ENCODE measurements around the gene SH3GL2. TPM values are rescaled to one million over a fixed set of nuclear protein-coding genes. Genes with fewer than 3 reads are reported as not detected.

Gene SH3GL2
- total and polyA plus RNA-seq, 2 donors = 0.38 to 1.8 TPM

DNA sequence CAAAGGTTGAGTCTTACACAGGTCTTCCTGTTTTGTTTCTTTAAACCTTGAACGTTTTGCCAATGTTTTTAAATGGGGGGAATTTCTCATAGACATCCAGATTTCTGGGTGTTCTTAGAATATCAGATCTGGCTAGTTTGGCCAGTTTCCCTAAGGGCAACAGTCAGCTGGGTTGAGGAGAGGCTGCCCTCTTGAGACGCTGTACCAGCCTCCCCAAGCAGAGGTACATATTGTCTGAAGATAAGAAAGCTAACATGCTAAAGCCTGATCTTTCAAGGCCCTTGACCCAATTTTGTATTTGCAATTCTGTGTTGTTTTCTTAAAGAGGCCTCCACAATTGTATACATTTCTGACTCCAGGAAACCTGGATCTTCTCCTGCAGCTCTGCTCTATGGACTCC lies 21.9 kb upstream of the SH3GL2 start:
- Histone ChIP-seq H3K9me3 (ENCODE audit: control insufficient read depth in 2 of 2, insufficient read depth in 1 of 2, low read length in 1 of 2) (no peaks in the 10 kb centered on the region), H3K4me3 (ENCODE audit: low read length in 2 of 2) (no peak overlapping the region), H3K27ac (ENCODE audit: low read depth in 1 of 2, low read length in 1 of 2) (no peak overlapping the region), H3K4me1 (ENCODE audit: control insufficient read depth in 2 of 2, insufficient read depth in 2 of 2, low read length in 2 of 2) (no peaks in the 10 kb centered on the region), H3K27me3 (ENCODE audit: control insufficient read depth in 2 of 2, insufficient read depth in 1 of 2, low read length in 1 of 2) (no peaks in the 10 kb centered on the region), H3K36me3 (ENCODE audit: control insufficient read depth in 2 of 2, insufficient read depth in 2 of 2, low read length in 1 of 2) (no peaks in the 10 kb centered on the region)
- no peak for DNase-seq (ENCODE audit: low read depth in 6 of 9, low spot score in 9 of 9)
- WGBS = 90% methylated on average over 2 of the region's 2 CpGs

DNA sequence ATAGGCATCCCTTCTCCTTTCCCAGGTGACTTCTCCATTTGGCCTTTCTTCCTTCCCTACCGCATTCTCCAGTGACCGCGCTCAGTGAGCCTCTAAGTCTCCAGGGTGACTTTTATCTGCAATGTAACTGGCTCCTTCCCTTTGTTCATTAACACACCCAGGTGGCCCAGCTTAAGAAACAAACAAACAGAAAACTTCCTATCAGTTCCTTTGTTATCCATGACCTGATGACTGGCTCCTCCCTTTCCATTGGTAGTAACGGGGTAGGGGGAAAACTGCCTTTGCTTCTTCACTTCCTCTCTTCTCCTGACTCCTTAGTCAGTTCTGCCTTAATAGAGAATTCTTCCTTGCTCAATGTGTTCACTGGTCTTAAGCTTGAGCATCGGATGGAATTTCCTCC lies 7.0 kb upstream of the SH3GL2 start:
- H3K9me3 ChIP-seq (ENCODE audit: control insufficient read depth in 2 of 2, insufficient read depth in 1 of 2, low read length in 1 of 2) = no peaks in the 10 kb centered on the region
- no peak overlapping the region for H3K27ac ChIP-seq (ENCODE audit: low read depth in 1 of 2, low read length in 1 of 2)
- no peak for DNase-seq (ENCODE audit: low read depth in 6 of 9, low spot score in 9 of 9)
- H3K4me1 ChIP-seq (ENCODE audit: control insufficient read depth in 2 of 2, insufficient read depth in 2 of 2, low read length in 2 of 2) = no peaks in the 10 kb centered on the region
- no peak overlapping the region for H3K4me3 ChIP-seq (ENCODE audit: low read length in 2 of 2)
- no peaks in the 10 kb centered on the region for H3K36me3 ChIP-seq (ENCODE audit: control insufficient read depth in 2 of 2, insufficient read depth in 2 of 2, low read length in 1 of 2)
- H3K27me3 ChIP-seq (ENCODE audit: control insufficient read depth in 2 of 2, insufficient read depth in 1 of 2, low read length in 1 of 2) = no peaks in the 10 kb centered on the region
- WGBS = 58% methylated on average over 5 of the region's 5 CpGs

DNA sequence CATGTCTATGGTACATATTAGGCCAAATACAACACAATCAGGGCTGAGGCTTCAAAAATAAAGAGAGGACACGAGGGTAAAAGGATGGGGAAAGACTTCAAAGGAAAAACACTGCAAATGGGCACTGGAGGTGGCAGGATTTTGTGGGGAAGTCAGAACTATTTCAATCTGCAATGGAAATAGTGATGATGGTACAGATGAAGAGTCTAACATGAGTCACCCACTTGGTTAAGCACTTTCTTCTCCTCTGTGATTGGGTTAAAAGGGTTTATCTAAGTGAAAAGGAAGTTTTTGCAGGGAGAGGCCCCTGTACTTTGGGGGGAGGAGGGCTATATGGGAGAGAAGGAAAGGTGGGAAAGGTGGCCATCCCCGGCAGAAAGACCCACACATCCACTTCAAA lies 4.5 kb upstream of the SH3GL2 start:
- Histone ChIP-seq H3K27ac (ENCODE audit: low read depth in 1 of 2, low read length in 1 of 2) (no peak overlapping the region), H3K4me3 (ENCODE audit: low read length in 2 of 2) (no peak overlapping the region), H3K4me1 (ENCODE audit: control insufficient read depth in 2 of 2, insufficient read depth in 2 of 2, low read length in 2 of 2) (peaks cover 0 to 2% of the 10 kb centered on the region in 2 donors), H3K36me3 (ENCODE audit: control insufficient read depth in 2 of 2, insufficient read depth in 2 of 2, low read length in 1 of 2) (no peaks in the 10 kb centered on the region), H3K27me3 (ENCODE audit: control insufficient read depth in 2 of 2, insufficient read depth in 1 of 2, low read length in 1 of 2) (peaks cover 12 to 20% of the 10 kb centered on the region in 2 donors), H3K9me3 (ENCODE audit: control insufficient read depth in 2 of 2, insufficient read depth in 1 of 2, low read length in 1 of 2) (no peaks in the 10 kb centered on the region)
- no peak for DNase-seq (ENCODE audit: low read depth in 6 of 9, low spot score in 9 of 9)
- WGBS = 80% methylated on average over 2 of the region's 2 CpGs

DNA sequence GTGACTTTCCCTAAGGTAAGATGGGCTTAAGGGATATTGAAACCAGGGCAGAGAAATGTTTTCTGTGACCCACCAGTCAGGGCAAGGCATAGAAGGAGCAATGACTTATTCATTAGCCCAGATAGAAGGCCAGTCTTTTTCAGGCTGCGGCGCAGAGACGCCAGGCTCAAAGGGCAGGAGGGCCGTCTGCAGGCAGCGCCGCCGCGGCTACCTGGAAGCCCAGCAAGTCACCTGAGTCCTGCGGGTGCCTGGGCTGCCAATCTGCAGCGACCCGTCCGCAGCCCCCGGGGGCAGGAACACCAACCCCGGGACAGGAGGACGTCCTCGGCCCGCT lies 322 bp upstream of the SH3GL2 start:
- Histone ChIP-seq H3K36me3 (ENCODE audit: control insufficient read depth in 2 of 2, insufficient read depth in 2 of 2, low read length in 1 of 2) (no peaks in the 10 kb centered on the region), H3K4me3 (ENCODE audit: low read length in 2 of 2) (peak overlapping the region in 1 of 2 donors; percentile 41), H3K27me3 (ENCODE audit: control insufficient read depth in 2 of 2, insufficient read depth in 1 of 2, low read length in 1 of 2) (peaks cover 23 to 40% of the 10 kb centered on the region in 2 donors), H3K9me3 (ENCODE audit: control insufficient read depth in 2 of 2, insufficient read depth in 1 of 2, low read length in 1 of 2) (no peaks in the 10 kb centered on the region), H3K27ac (ENCODE audit: low read depth in 1 of 2, low read length in 1 of 2) (no peak overlapping the region), H3K4me1 (ENCODE audit: control insufficient read depth in 2 of 2, insufficient read depth in 2 of 2, low read length in 2 of 2) (peaks cover 0 to 2% of the 10 kb centered on the region in 2 donors)
- 2% methylated on average over 17 of the region's 17 CpGs for WGBS
- DNase-seq (ENCODE audit: low read depth in 6 of 9, low spot score in 9 of 9) = no peak

DNA sequence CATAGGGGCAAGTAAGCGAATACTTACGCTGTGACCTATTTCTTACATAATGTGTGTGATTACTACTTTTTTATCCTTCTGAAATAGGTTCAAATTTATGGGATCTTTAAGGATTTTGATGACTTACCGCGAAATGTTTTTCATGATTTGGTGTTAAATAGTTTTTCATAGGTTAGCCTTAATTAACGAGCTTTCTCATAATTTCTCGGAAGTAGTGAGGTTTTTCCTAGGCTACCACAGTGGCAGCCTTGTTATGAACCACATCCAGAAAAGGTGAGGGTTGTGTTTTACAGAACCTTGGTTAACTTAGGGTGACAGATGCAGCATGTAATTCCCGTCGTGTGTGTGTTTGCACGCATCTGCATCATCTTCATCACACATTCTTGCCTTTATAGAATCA lies 1.3 kb downstream of the SH3GL2 start:
- 81% methylated on average over 9 of the region's 9 CpGs for WGBS
- Histone ChIP-seq H3K27me3 (ENCODE audit: control insufficient read depth in 2 of 2, insufficient read depth in 1 of 2, low read length in 1 of 2) (peaks cover 23 to 40% of the 10 kb centered on the region in 2 donors), H3K27ac (ENCODE audit: low read depth in 1 of 2, low read length in 1 of 2) (no peak overlapping the region), H3K9me3 (ENCODE audit: control insufficient read depth in 2 of 2, insufficient read depth in 1 of 2, low read length in 1 of 2) (no peaks in the 10 kb centered on the region), H3K4me1 (ENCODE audit: control insufficient read depth in 2 of 2, insufficient read depth in 2 of 2, low read length in 2 of 2) (peaks cover 0 to 2% of the 10 kb centered on the region in 2 donors), H3K4me3 (ENCODE audit: low read length in 2 of 2) (no peak overlapping the region), H3K36me3 (ENCODE audit: control insufficient read depth in 2 of 2, insufficient read depth in 2 of 2, low read length in 1 of 2) (no peaks in the 10 kb centered on the region)
- no peak for DNase-seq (ENCODE audit: low read depth in 6 of 9, low spot score in 9 of 9)

DNA sequence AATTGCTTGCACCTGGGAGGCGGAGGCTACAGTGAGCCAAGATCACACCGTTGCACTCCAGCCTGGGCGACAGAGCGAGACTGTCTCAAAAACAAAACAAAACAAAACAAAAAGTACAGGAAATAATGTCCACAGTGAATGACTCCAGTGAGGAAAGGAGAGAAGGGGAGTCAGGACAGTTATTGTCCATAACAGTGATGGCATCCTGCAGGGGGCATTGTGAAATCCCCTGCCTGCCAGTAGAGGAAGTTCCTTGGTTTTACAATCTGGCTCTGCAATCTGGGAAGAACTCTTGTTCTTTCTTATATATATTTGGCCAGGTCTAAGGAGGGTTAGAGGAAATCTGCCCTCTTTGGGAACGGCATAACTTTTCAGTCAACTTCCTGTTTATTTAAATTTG lies 8.2 kb downstream of the SH3GL2 start:
- Histone ChIP-seq H3K4me3 (ENCODE audit: low read length in 2 of 2) (no peak overlapping the region), H3K27me3 (ENCODE audit: control insufficient read depth in 2 of 2, insufficient read depth in 1 of 2, low read length in 1 of 2) (no peaks in the 10 kb centered on the region), H3K36me3 (ENCODE audit: control insufficient read depth in 2 of 2, insufficient read depth in 2 of 2, low read length in 1 of 2) (no peaks in the 10 kb centered on the region), H3K9me3 (ENCODE audit: control insufficient read depth in 2 of 2, insufficient read depth in 1 of 2, low read length in 1 of 2) (no peaks in the 10 kb centered on the region), H3K27ac (ENCODE audit: low read depth in 1 of 2, low read length in 1 of 2) (no peak overlapping the region), H3K4me1 (ENCODE audit: control insufficient read depth in 2 of 2, insufficient read depth in 2 of 2, low read length in 2 of 2) (no peaks in the 10 kb centered on the region)
- 73% methylated on average over 5 of the region's 5 CpGs for WGBS
- DNase-seq (ENCODE audit: low read depth in 6 of 9, low spot score in 9 of 9) = no peak

DNA sequence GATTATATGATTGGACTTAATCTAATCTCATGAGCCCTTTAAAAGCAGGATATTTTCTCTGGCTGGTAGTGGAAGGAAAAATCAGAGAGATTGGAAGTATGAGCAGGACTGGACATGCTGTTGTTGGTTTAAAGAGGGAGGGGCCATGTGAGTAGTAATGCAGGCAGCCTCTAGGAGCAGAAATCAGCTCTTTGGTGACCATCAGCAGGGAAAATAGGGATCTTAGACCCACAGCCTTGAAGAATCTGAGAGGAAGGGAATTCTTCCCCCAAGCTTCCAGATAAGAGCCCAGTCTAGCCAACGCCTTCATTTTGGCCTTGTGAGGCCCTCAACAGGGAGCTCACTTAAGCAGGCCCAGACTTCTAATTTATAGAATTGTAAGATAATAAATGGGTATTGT lies 9.5 kb downstream of the SH3GL2 start:
- H3K27ac ChIP-seq (ENCODE audit: low read depth in 1 of 2, low read length in 1 of 2) = no peak overlapping the region
- no peaks in the 10 kb centered on the region for H3K4me1 ChIP-seq (ENCODE audit: control insufficient read depth in 2 of 2, insufficient read depth in 2 of 2, low read length in 2 of 2)
- no peak for DNase-seq (ENCODE audit: low read depth in 6 of 9, low spot score in 9 of 9)
- H3K9me3 ChIP-seq (ENCODE audit: control insufficient read depth in 2 of 2, insufficient read depth in 1 of 2, low read length in 1 of 2) = no peaks in the 10 kb centered on the region
- WGBS = 91% methylated on average over 1 of the region's 1 CpG
- no peaks in the 10 kb centered on the region for H3K27me3 ChIP-seq (ENCODE audit: control insufficient read depth in 2 of 2, insufficient read depth in 1 of 2, low read length in 1 of 2)
- H3K36me3 ChIP-seq (ENCODE audit: control insufficient read depth in 2 of 2, insufficient read depth in 2 of 2, low read length in 1 of 2) = no peaks in the 10 kb centered on the region
- no peak overlapping the region for H3K4me3 ChIP-seq (ENCODE audit: low read length in 2 of 2)

DNA sequence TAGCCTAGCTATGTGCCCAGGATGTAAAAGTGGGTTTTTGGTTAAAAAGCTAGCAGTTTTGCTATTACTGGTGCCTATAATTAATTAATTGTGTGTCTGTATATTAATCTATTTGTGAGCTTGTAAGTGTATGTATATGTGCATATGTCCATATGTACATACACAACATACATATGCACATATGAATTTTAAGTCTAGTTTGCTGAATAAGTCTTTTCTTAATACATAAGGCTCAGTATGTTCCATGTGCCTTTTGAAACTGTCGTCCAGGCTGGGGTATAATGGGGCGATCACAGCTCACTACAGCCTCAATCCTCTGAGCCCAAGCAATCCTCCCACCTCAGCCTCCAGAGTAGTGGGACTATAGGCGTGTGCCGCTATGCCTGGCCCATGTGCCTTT lies 10.1 kb downstream of the SH3GL2 start:
- DNase-seq (ENCODE audit: low read depth in 6 of 9, low spot score in 9 of 9) = no peak
- Histone ChIP-seq H3K27me3 (ENCODE audit: control insufficient read depth in 2 of 2, insufficient read depth in 1 of 2, low read length in 1 of 2) (no peaks in the 10 kb centered on the region), H3K4me1 (ENCODE audit: control insufficient read depth in 2 of 2, insufficient read depth in 2 of 2, low read length in 2 of 2) (no peaks in the 10 kb centered on the region), H3K36me3 (ENCODE audit: control insufficient read depth in 2 of 2, insufficient read depth in 2 of 2, low read length in 1 of 2) (no peaks in the 10 kb centered on the region), H3K27ac (ENCODE audit: low read depth in 1 of 2, low read length in 1 of 2) (no peak overlapping the region), H3K9me3 (ENCODE audit: control insufficient read depth in 2 of 2, insufficient read depth in 1 of 2, low read length in 1 of 2) (no peaks in the 10 kb centered on the region), H3K4me3 (ENCODE audit: low read length in 2 of 2) (no peak overlapping the region)
- WGBS = 96% methylated on average over 4 of the region's 4 CpGs

DNA sequence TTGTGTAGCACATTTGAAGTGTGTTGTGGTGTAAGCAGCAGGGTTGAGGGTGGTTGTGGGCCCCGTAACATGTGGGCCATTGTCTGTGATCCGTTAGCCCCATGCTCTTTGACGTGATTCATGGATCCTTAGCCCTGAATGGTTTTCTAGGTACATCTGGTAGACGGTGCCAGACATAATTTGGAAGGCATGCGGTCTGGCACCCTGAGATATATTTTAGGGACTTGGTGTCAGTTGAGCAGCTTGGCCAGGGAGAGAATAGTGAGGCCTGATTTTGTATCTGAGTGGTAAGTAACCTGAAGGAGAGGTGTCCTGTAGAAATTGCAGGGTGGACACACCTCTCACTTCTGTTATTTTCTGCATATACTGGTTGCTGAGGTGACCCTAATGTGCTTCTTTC lies 10.9 kb downstream of the SH3GL2 start:
- no peaks in the 10 kb centered on the region for H3K4me1 ChIP-seq (ENCODE audit: control insufficient read depth in 2 of 2, insufficient read depth in 2 of 2, low read length in 2 of 2)
- DNase-seq (ENCODE audit: low read depth in 6 of 9, low spot score in 9 of 9) = no peak
- H3K27me3 ChIP-seq (ENCODE audit: control insufficient read depth in 2 of 2, insufficient read depth in 1 of 2, low read length in 1 of 2) = no peaks in the 10 kb centered on the region
- H3K36me3 ChIP-seq (ENCODE audit: control insufficient read depth in 2 of 2, insufficient read depth in 2 of 2, low read length in 1 of 2) = no peaks in the 10 kb centered on the region
- H3K9me3 ChIP-seq (ENCODE audit: control insufficient read depth in 2 of 2, insufficient read depth in 1 of 2, low read length in 1 of 2) = no peaks in the 10 kb centered on the region
- 95% methylated on average over 5 of the region's 5 CpGs for WGBS
- H3K27ac ChIP-seq (ENCODE audit: low read depth in 1 of 2, low read length in 1 of 2) = no peak overlapping the region
- no peak overlapping the region for H3K4me3 ChIP-seq (ENCODE audit: low read length in 2 of 2)

DNA sequence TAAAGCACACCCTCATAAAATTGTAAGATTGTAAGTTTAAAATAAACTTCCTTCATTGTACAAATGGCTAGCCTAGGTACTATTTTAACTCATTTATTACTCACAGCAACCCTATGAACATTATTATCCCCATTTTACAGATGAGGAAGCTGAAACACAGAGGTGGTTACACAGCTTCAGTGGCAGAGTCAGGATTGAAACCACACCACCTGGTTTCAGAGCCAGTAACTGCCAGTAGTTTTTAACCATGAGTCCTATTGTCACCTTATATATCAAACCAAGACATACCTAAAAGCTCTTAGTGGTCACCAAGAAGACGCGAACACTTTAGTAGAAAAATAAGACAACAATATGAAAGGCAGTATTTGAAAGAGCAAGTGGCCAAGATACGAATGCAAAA lies 16.1 kb downstream of the SH3GL2 start:
- H3K36me3 ChIP-seq (ENCODE audit: control insufficient read depth in 2 of 2, insufficient read depth in 2 of 2, low read length in 1 of 2) = no peaks in the 10 kb centered on the region
- H3K4me1 ChIP-seq (ENCODE audit: control insufficient read depth in 2 of 2, insufficient read depth in 2 of 2, low read length in 2 of 2) = no peaks in the 10 kb centered on the region
- WGBS = 96% methylated on average over 3 of the region's 3 CpGs
- no peak overlapping the region for H3K4me3 ChIP-seq (ENCODE audit: low read length in 2 of 2)
- H3K27me3 ChIP-seq (ENCODE audit: control insufficient read depth in 2 of 2, insufficient read depth in 1 of 2, low read length in 1 of 2) = no peaks in the 10 kb centered on the region
- no peaks in the 10 kb centered on the region for H3K9me3 ChIP-seq (ENCODE audit: control insufficient read depth in 2 of 2, insufficient read depth in 1 of 2, low read length in 1 of 2)
- H3K27ac ChIP-seq (ENCODE audit: low read depth in 1 of 2, low read length in 1 of 2) = no peak overlapping the region
- no peak for DNase-seq (ENCODE audit: low read depth in 6 of 9, low spot score in 9 of 9)
